ENCODE measurements around the gene ATAD3B.

The ATAD3B gene

DNA sequence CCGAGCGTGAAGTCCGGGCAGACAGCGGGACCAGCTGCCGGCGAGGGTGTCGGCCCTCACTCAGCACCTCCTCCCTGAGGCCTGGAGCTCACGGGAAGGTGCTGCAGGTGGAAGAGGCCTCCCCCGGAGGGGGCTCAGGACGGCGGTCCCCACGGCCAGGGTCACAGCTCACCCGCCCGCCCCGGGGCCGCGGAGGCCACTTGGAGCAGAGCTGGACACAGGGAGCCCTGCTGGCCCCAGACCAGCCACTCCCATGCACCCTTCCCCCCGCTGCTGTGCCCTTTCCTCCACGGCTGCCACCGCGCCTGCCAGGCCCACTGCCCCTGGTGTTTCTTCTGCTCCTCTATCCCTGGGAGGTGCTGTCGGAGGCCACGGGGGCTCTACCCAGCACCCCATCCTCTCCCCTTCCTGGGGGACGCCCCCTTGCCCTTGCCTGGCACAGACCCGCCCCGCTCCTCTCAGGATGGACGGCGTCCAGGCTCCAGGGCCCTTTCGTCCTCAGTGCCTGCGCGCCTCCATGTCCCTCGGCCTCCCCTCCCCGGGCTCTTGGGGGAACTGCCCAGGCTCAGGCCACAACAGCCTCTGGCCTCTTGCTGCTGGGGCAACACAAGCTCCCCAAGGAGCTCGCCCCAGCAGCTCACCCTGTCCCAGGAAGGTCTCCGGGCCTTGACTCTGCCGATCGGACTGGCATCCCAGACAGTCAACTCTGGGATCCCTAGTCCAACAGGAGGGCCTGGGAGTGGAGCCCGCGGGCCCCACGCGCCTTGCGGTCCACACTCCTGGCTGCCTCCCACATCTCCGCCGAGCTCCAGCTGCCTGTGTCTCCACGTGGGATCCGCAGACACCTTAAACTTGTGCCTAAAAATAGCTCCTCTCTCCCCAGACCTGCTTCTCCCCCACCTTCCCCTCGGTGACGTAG, 64.7 kb downstream of the ATAD3B start:
- FAIRE-seq = no peak

DNA sequence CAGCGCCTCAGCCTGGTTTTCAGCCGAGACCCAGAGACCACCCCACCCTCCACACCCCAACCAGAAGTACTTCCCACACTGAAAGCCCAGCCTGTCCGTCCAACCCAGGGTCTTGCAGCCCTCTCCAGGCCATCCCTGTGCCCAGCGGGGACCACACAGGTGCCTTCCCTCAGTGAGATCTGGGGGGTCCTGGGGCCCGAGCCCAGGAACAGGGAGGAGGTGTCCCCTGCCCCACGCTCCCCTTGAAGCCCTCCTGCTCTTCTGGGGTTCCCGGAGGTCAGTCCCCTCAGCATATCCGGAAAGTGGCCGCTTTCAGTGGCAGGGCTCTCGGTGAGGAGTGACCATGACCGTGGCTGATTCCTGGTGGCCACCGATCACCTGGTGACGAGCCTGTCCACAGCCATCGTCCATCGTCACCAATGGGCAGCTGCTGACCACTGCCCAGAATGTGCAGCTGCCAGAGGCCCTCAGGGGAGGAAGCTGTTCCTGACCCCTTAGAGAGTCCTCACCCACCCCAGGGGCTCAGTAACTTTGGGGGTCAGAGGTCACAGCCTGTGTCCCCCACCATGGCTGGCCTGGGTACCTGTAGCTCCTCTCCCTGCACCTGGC, 65.5 kb downstream of the ATAD3B start:
- no peak for FAIRE-seq

DNA sequence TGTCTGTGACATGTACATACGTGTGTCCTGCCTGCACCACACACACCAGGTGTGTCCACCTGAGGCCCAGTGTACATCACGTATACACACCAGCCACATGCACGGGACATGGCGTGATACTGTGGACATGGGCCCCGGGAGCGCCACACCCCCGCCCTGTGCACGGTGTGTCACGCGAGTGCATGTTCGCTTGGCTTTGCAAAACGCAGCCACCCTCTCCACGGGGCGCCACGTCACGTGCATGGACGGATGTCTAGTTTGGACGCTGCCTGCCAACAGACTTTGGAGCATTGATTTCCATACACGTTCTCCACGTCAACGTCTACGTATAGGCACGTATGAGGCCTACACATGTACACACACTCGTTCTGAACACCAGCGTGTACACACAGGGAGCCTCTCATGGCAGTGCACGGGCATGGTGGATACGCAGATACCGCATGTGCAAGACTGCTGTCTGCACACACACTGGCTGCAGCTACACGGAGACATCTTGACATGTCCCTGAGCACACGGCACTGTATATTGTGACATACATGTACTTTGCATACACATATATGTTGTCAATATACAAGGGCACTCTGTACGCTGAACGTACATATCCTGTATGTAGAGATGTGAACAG, 66.2 kb downstream of the ATAD3B start:
- FAIRE-seq = no peak

DNA sequence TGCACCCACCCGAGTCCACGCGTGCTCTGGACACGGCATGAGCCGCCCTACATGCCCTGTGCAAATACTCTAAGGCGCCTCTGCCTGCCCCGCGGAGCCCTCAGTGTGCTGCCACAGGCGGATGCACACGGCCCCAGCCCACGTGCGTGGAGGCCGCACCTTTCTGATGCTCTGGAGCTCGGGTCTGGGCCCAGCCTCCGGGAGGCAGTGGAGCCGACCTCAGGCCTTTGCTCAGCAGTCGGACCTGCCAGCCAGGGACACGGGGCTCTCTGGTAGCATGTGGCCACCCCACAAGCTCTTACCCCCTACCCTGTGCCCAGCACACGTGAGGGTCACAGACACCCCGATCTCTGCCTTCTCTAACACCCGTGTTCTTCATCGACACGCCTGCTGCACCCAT, 66.8 kb downstream of the ATAD3B start:
- no peak for FAIRE-seq

DNA sequence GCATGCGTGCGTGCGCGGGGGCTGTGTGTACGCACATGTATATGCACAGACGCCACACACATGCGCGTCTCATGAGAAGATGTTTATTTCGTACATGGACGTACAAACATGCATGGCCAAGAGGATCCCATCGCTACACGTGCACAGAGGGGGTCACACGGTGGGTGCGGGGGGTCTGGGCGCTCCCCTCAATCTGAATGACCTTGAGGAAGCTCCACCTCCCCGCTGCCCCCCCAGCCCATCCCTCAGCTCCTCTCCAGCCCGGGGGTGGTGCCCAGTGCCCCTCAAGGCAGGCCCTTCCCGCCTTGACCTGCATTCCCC, 67.4 kb downstream of the ATAD3B start:
- FAIRE-seq = no peak

DNA sequence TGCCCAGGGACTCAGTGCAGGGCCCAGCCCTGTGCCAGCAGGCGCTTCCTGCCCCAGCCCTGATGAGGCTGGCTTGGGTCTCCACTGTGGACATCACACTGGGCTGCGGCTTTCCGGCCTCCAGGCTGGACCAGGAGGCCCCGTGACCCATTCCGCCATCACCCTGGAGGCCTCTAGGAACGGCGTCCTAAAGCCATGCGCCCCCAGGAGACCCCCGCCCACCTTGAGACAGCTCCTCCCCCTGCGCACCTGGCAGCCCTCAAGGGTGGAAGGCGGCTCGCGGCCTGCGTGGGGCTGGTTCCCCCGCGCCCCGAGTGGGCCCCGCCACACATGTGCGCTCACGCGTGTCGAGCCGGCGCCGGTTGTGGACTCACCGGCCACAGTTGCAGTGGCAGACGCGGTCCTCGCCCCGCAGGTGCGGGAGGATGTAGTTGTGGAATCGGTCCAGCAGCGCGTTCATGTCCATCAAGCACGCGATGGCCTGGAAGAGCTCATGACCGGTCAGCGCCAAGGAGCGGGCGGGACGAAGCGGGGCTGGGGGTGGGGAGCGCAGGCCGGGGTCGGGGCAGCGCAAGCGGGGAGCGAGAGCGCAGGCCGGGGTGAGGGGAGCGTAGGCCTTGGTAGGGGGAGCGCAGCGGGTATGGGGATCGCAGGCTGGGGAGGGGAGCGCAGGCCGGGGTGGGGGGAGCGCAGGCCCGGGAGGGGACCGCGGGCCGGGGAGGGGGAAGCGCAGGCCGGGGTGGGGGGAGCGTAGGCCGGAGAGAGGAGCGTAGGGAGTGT, 67.9 kb downstream of the ATAD3B start:
- no peak for FAIRE-seq

DNA sequence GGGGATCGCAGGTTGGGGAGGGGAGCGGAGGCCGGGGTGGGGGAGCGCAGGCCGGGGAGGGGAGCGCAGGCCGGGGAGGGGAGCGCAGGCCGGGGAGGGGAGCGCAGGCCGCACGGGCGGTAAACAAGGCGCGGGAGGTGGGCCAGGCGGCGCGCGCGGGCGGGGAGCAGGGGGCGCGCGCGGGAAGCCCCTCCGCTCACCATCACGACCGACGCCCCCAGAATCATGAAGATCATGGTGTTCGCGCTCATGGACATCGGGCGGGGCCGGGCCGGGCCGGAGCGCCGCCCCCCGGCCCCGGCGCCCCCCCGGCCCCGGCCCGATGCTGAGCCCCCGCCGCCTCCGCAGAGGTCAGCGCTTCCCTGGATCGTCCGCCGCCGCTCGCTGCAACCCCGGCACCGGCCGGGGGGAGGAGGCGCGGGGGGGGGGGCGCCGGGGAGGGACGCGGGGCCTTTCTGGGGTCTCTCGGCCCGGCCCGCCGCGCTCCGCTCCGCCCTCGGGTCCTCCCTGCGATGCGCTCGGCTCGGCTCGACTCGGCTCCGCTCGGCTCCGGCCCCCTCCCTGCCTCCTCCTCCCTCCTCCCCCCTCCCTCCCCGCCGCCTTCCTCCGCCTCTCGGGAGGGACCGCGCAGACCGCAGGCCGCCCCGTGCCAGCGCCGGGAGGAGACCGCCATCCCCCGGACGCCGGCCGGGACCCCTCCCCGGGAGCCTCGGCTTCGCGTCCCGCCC, 68.7 kb downstream of the ATAD3B start, which contains the start of gene TMEM240:
Gene TMEM240, minus strand, starts transcription at position 535 of the 728 bp plus-strand sequence. Its CDS starts 278 bp downstream, at position 257.
- FAIRE-seq = no peak

DNA sequence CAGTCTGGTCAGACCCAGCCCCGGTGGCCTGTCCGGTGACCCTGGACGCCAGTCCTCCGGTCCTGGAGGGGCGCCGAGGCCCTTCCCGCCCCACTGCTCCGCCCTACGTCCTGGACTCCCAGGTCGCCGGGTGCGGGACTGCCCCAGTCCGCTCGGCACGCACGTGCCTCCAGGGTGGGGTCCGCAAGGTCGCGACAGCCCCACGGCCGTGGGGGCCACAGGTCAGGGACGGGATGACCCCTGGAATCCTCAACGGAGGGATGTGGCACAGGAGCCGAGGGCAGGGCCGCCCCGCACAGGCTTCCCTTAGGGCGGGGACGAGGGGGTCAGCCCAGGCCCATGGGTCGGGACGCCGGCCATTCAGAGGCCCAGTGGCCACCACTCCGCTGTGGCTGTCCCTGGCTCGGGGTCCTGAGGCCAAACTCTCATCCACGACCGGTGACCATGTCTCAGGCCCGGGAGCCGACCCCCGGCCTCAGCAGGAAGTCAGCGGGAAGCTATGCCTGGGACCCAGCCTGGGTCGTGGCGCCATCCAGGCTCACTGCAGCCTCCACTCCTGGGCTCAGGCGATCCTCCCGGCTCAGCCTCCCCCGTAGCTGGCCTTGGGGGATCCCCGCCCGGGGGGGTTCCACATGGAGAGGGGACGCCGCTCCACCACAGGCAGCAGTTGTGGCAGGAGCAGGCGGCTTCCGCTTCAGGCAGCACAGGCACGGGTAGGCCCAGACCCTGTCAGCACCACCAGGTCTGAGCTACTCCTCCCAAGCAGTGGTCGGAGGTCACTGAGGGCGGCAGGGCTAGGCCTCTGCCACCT, 69.5 kb downstream of the ATAD3B start:
- no peak for FAIRE-seq

DNA sequence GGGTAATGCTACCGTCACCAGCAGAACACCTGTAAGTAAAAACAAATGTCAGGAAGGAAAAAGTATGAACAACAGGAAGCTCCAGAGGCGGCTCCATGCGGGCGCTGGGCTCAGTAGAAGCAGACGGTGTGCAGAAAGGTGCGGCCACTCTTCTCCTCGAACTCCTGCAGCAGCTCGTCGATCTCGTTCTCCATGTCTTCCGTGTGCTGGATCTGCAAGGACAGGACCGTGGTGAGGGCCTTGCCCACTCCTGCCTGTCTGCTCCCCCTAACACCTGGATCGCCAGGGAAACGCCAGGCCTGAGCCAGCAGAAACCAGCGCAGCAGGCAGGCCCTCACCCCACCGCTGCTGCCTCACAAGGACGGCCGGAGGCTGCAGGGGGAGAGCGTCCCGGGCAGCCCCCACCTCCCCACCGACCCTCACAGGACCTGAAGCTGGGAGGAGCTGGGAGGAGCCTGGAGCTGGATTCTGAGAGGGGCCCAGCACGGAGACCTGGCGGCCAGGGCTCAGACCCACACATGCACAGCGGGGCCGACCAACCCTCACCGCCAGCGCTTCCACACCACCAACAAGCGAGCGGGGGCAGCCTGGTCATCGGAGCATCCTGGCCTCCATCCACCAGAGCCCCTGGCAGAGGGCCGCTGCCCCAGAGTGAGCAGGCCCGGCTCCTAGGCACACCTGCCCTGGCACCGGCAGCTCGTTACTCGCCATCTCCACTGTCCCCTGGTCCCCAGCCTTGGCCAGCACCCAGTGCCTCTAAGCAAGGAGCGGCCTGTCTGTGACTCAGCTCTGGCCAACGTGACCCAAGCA, 70.6 kb downstream of the ATAD3B start:
- FAIRE-seq = no peak

DNA sequence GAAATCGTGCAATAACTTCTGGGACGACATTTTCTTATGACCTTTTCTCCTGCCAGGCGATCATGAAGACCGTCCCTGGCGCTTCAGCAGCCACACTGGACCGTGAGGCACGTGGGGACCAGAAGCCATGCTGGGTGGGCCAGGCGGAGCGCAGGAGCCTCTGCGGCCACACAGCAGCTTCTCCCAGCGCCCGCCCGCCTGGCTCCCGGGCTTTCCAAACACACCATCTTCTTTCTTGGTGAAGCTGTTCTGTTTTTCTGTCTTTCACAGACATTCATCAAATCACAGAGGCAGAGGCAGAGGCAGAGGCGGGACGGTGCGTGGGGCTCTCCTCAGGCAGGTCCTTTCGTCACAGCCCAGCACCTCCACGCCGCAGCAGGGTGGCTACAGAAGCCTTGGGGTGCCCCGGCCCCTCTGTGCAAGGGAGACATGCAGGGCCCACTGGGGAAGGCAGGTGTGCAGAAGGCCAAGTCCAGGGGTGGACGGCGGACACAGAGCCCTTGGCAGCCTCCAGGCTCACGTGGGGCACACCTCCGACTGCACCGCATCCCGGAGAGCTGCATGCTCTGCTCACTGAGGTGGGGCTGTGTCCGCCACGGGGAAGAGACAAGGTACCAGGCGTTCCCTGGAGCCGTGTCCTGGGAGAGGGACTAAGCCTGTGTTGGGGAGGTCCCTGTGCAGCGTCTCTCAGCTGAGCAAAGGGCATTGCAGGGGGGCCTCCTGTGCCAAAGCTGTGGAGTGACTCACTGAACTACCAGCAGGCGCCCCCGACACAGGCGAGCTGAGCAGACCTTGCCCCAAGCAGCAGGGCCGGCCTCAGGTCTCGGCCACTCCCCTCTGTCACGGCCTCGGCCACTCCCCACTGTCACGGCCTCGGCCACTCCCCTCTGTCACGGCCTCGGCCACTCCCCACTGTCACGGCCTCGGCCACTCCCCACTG, 71.5 kb downstream of the ATAD3B start:
- FAIRE-seq = no peak

DNA sequence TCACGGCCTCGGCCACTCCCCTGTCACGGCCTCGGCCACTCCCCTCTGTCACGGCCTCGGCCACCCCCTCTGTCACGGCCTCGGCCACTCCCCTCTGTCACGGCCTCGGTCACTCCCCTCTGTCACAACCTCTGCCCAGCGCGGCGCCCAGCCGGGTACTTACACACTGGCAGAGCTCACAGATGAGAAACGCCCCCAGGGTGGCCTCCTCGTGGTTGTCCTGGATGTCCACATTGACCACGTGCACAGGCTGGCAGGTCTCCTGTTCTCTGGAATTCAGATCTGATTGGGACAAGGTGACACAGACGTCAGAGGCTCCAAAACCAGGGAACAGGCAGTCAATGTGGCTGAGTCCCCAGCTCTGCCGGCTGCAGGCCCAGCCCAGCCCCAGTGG, 72.1 kb downstream of the ATAD3B start:
- FAIRE-seq = no peak

DNA sequence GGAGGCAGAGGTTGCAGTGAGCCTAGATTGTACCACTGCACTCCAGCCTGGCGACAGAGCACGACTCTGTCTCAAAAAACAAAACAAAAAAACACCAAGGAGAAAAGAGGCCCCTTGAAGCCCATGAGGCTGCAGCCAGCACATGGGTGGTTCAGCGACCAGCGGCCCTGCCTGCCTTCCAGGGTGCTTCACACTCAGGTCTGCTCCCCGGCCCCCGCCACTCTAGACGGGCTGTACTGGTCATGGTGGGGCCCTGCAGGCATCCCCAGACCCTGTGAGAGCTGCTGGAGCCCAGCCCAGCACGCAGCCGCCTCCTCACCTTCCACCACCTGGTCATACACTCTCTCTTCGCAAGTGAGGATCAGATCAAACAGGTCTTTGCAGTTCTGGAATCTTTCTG, 73.0 kb downstream of the ATAD3B start:
- no peak for FAIRE-seq
